Smooth muscle cell (in vitro differentiated cells): ENCODE results near the gene CD44. TPM values are rescaled to one million over a fixed set of nuclear protein-coding genes. Genes with fewer than 3 reads are reported as not detected.

Experiments
- DNase-seq: peaks from one replicate; lab custom pipeline; 2025; ENCODE audit not compliant: unreplicated experiment; lab: John Stamatoyannopoulos, UW
- H2AFZ ChIP-seq: fragments of 200-600 bp; sonication (generic); 2 replicates; pipeline ENCODE4 v1.6.0; 2016; ENCODE audit warnings: antibody characterized with exemption, low read depth, mild to moderate bottlenecking
- H3F3A ChIP-seq: fragments of 200-600 bp; sonication (generic); 2 replicates; pipeline ENCODE4 v1.6.0; 2017; ENCODE audit warnings: antibody characterized with exemption, low read depth
- H3K27ac ChIP-seq: fragments of 200-600 bp; sonication (generic); 2 replicates; pipeline ENCODE4 v1.5.1; 2016; ENCODE audit warnings: low read depth, mild to moderate bottlenecking
- H3K27me3 ChIP-seq: fragments of 200-600 bp; sonication (generic); 2 replicates; pipeline ENCODE4 v1.6.1; 2016; ENCODE audit warnings: low read depth, mild to moderate bottlenecking
- H3K36me3 ChIP-seq: fragments of 200-600 bp; sonication (generic); 2 replicates; pipeline ENCODE4 v1.5.1; 2016; ENCODE audit warnings: low read depth
- H3K4me1 ChIP-seq: fragments of 200-600 bp; sonication (generic); 2 replicates; pipeline ENCODE4 v1.5.1; 2016; ENCODE audit warnings: low read depth
- H3K4me2 ChIP-seq: fragments of 200-600 bp; sonication (generic); 2 replicates; pipeline ENCODE4 v1.6.0; 2016; ENCODE audit warnings: mild to moderate bottlenecking
- H3K4me3 ChIP-seq: fragments of 200-600 bp; sonication (generic); 2 replicates; pipeline ENCODE4 v1.5.1; 2016; ENCODE audit warnings: mild to moderate bottlenecking
- H3K79me2 ChIP-seq: fragments of 200-600 bp; sonication (generic); 2 replicates; pipeline ENCODE4 v1.6.0; 2016; ENCODE audit warnings: low read depth, mild to moderate bottlenecking
- H3K9ac ChIP-seq: fragments of 200-600 bp; sonication (generic); 2 replicates; pipeline ENCODE4 v1.6.0; 2016; ENCODE audit warnings: low read depth
- H3K9me3 ChIP-seq: fragments of 200-600 bp; sonication (generic); replicated peaks from 2 replicates; pipeline ENCODE4 v1.5.1; 2016; ENCODE audit warnings: low read depth
- H4K20me1 ChIP-seq: fragments of 200-600 bp; sonication (generic); 2 replicates; pipeline ENCODE4 v1.6.0; 2016; ENCODE audit warnings: low read depth
- CTCF ChIP-seq: fragments of 200-600 bp; sonication (generic); IDR thresholded peaks from 2 replicates; pipeline ENCODE4 v1.5.1; 2017; ENCODE audit warnings: borderline replicate concordance, mild to moderate bottlenecking, antibody characterized with exemption; ENCODE audit not compliant: insufficient read depth, poor library complexity, severe bottlenecking
- WGBS: methylation state at CpG from one replicate; pipeline ENCODE4 v1.1.7; 2016; ENCODE audit warnings: low lambda C conversion rate; 5-methylcytosine and 5-hydroxymethylcytosine counted together
- polyA plus RNA-seq: library from polyadenylated mRNA; unstranded; fragments of >200 nt; fragmentation: Nextera tagmentation; extraction: Ambion mirVana; gene quantifications from 2 replicates; pipeline ENCODE4 v1.2.1, GENCODE V29; 2016
- total RNA-seq: library from RNA; depleted of rRNA; stranded (reverse); fragments of >200 nt; gene quantifications from 2 replicates; pipeline ENCODE4 v1.2.3, GENCODE V29; 2014

CD44 gene
- total and polyA plus RNA-seq, 2 experiments from 2014 or later: 116 to 248 TPM

- no peak overlapping the region for H2AFZ ChIP-seq
- no peak overlapping the region for H3K4me2 ChIP-seq
- no peaks in the 10 kb centered on the region for H3K79me2 ChIP-seq
- H3K9ac ChIP-seq: no peak overlapping the region
- H3F3A ChIP-seq: peaks cover 17% of the 10 kb centered on the region
- no peaks in the 10 kb centered on the region for H3K9me3 ChIP-seq
- TF ChIP-seq CTCF: no peak
- no peaks in the 10 kb centered on the region for H3K36me3 ChIP-seq
- no peak overlapping the region for H3K27ac ChIP-seq
- no peak for DNase-seq
- H4K20me1 ChIP-seq: no peaks in the 10 kb centered on the region
- H3K27me3 ChIP-seq: no peaks in the 10 kb centered on the region
- H3K4me3 ChIP-seq: no peak overlapping the region
- H3K4me1 ChIP-seq: peaks cover 4% of the 10 kb centered on the region
- WGBS: 79% methylated on average over 2 of the region's 2 CpGs
Measured at GRCh38 chr11:35096723-35097122, 42.2 kb upstream of the CD44 start.

- no peak overlapping the region for H2AFZ ChIP-seq
- 55% methylated on average over 5 of the region's 5 CpGs for WGBS
- no peak for TF ChIP-seq CTCF
Measured at GRCh38 chr11:35097814-35098455, 41.0 kb upstream of the CD44 start.

GRCh38 chr11:35098855-35099254 lies 40.1 kb upstream of the CD44 start:
- no peaks in the 10 kb centered on the region for H3K36me3 ChIP-seq
- no peaks in the 10 kb centered on the region for H3K79me2 ChIP-seq
- no peak overlapping the region for H3K4me2 ChIP-seq
- 71% methylated on average over 5 of the region's 5 CpGs for WGBS
- peaks cover 17% of the 10 kb centered on the region for H3F3A ChIP-seq
- no peak for DNase-seq
- no peak overlapping the region for H3K9ac ChIP-seq
- H3K4me1 ChIP-seq: peaks cover 4% of the 10 kb centered on the region
- no peaks in the 10 kb centered on the region for H4K20me1 ChIP-seq
- no peaks in the 10 kb centered on the region for H3K27me3 ChIP-seq
- H3K9me3 ChIP-seq: no peaks in the 10 kb centered on the region
- H3K4me3 ChIP-seq: no peak overlapping the region
- no peak overlapping the region for H2AFZ ChIP-seq
- H3K27ac ChIP-seq: peak overlapping the region; percentile 55
- no peak for TF ChIP-seq CTCF

More at GRCh38 chr11:35097814-35098455, 41.0 kb upstream of the CD44 start:
- no peak overlapping the region for H3K4me2 ChIP-seq
- no peaks in the 10 kb centered on the region for H3K27me3 ChIP-seq
- H3K9ac ChIP-seq: no peak overlapping the region
- peaks cover 4% of the 10 kb centered on the region for H3K4me1 ChIP-seq
- no peak for DNase-seq
- no peak overlapping the region for H3K4me3 ChIP-seq
- H3K27ac ChIP-seq: no peak overlapping the region
- no peaks in the 10 kb centered on the region for H3K9me3 ChIP-seq
- no peaks in the 10 kb centered on the region for H4K20me1 ChIP-seq
- H3K36me3 ChIP-seq: no peaks in the 10 kb centered on the region
- H3K79me2 ChIP-seq: no peaks in the 10 kb centered on the region
- peaks cover 17% of the 10 kb centered on the region for H3F3A ChIP-seq
